Astrocyte (in vitro differentiated cells and primary cell): Measurements from ENCODE around the gene IL23A. TPM values are rescaled to one million over a fixed set of nuclear protein-coding genes. Genes with fewer than 3 reads are reported as not detected.

ENCODE experiments used
- DNase-seq: peaks from one replicate; pipeline ENCODE4 v3.0.0-alpha.2; 2010; ENCODE audit warnings: low read depth
- FAIRE-seq: peaks from 2 replicates; lab custom pipeline; 2011; peaks lifted over from hg19 to GRCh38; lab: Jason Lieb, UNC
- H2AFZ ChIP-seq: 2 replicates; pipeline ENCODE4 v1.6.0; 2012; ENCODE audit warnings: low read depth, low read length, inconsistent platforms
- H3K27ac ChIP-seq: 2 replicates; pipeline ENCODE4 v1.5.1; 2011; ENCODE audit warnings: low read depth, low read length, inconsistent platforms
- H3K27me3 ChIP-seq: 2 replicates; pipeline ENCODE4 v1.6.0; 2011; ENCODE audit warnings: low read length, inconsistent platforms; ENCODE audit not compliant: insufficient read depth
- H3K36me3 ChIP-seq: 2 replicates; pipeline ENCODE4 v1.5.1; 2011; ENCODE audit warnings: low read length, inconsistent platforms; ENCODE audit not compliant: insufficient read depth
- H3K4me1 ChIP-seq: 2 replicates; pipeline ENCODE4 v1.5.1; 2011; ENCODE audit warnings: low read length, inconsistent platforms; ENCODE audit not compliant: insufficient read depth
- H3K4me2 ChIP-seq: 2 replicates; pipeline ENCODE4 v1.6.0; 2012; ENCODE audit warnings: low read length, inconsistent platforms
- H3K4me3 ChIP-seq: 2 replicates; pipeline ENCODE4 v1.5.1; 2011; ENCODE audit warnings: low read depth, mild to moderate bottlenecking, low read length, inconsistent platforms; ENCODE audit not compliant: insufficient read depth
- H3K79me2 ChIP-seq: 2 replicates; pipeline ENCODE4 v1.6.0; 2012; ENCODE audit warnings: mild to moderate bottlenecking, low read length, inconsistent platforms; ENCODE audit not compliant: insufficient read depth
- H3K9ac ChIP-seq: 2 replicates; pipeline ENCODE4 v1.6.0; 2012; ENCODE audit warnings: mild to moderate bottlenecking, low read length, inconsistent platforms
- H3K9me3 ChIP-seq: 2 replicates; pipeline ENCODE4 v1.5.1; 2012; ENCODE audit warnings: low read depth, mild to moderate bottlenecking, low read length, inconsistent platforms; ENCODE audit not compliant: insufficient read depth
- H4K20me1 ChIP-seq: 2 replicates; pipeline ENCODE4 v1.6.0; 2012; ENCODE audit warnings: low read length, inconsistent platforms; ENCODE audit not compliant: insufficient read depth
- H3K27ac Mint-ChIP-seq: one replicate; pipeline ENCODE4 v1.8.0; 2021; ENCODE audit warnings: mild to moderate bottlenecking, mixed read lengths; ENCODE audit not compliant: unreplicated experiment
- H3K27me3 Mint-ChIP-seq: one replicate; pipeline ENCODE4 v1.8.0; 2021; ENCODE audit warnings: low read depth, mixed read lengths; ENCODE audit not compliant: unreplicated experiment
- H3K36me3 Mint-ChIP-seq: one replicate; pipeline ENCODE4 v1.8.0; 2021; ENCODE audit warnings: low read depth, mixed read lengths; ENCODE audit not compliant: unreplicated experiment
- H3K4me1 Mint-ChIP-seq: one replicate; pipeline ENCODE4 v1.8.0; 2021; ENCODE audit warnings: low read depth, mixed read lengths; ENCODE audit not compliant: unreplicated experiment
- H3K4me3 Mint-ChIP-seq: one replicate; pipeline ENCODE4 v1.8.0; 2021; ENCODE audit warnings: mild to moderate bottlenecking, moderate library complexity, mixed read lengths; ENCODE audit not compliant: unreplicated experiment
- H3K9me3 Mint-ChIP-seq: one replicate; pipeline ENCODE4 v1.8.0; 2021; ENCODE audit warnings: mild to moderate bottlenecking, mixed read lengths; ENCODE audit not compliant: unreplicated experiment
- CTCF ChIP-seq: IDR thresholded peaks from 2 replicates; pipeline ENCODE4 v1.5.1; 2011; ENCODE audit warnings: low read depth, mild to moderate bottlenecking, inconsistent platforms, low read length, moderate library complexity; ENCODE audit not compliant: insufficient read depth
- EZH2 ChIP-seq: IDR thresholded peaks from 2 replicates; pipeline ENCODE4 v1.6.1; 2012; ENCODE audit warnings: mild to moderate bottlenecking, low read length, inconsistent platforms; ENCODE audit not compliant: insufficient read depth
- total RNA-seq: library from RNA; stranded (reverse); gene quantifications from 2 replicates; pipeline ENCODE4 v1.2.1, GENCODE V29; 2021

The IL23A gene
- total RNA-seq, 1 donor from 2014 or later, result 0.32 TPM

- DNase-seq (no peak), FAIRE-seq (no peak)
- Mint-ChIP-seq H3K4me3 (no peak overlapping the region), H3K4me1 (peaks cover 6% of the 10 kb centered on the region), H3K36me3 (peaks cover 10% of the 10 kb centered on the region), H3K9me3 (no peaks in the 10 kb centered on the region), H3K27me3 (no peaks in the 10 kb centered on the region), H3K27ac (peak overlapping the region; percentile 47)
- H2AFZ ChIP-seq, result no peak overlapping the region
- no peak overlapping the region for H3K4me3 ChIP-seq
- H3K9me3 ChIP-seq, result no peaks in the 10 kb centered on the region
- H4K20me1 ChIP-seq, result peaks cover 2% of the 10 kb centered on the region
- no peak overlapping the region for H3K27ac ChIP-seq
- H3K36me3 ChIP-seq, result peaks cover 34% of the 10 kb centered on the region
- H3K79me2 ChIP-seq, result peaks cover 25% of the 10 kb centered on the region
- no peak overlapping the region for H3K9ac ChIP-seq
- no peak for TF ChIP-seq EZH2
- TF ChIP-seq CTCF, result no peak
- no peak overlapping the region for H3K4me2 ChIP-seq
- H3K27me3 ChIP-seq, result no peaks in the 10 kb centered on the region
- peaks cover 9% of the 10 kb centered on the region for H3K4me1 ChIP-seq
These were observed 34.4 kb upstream of the IL23A start for GRCh38 chr12:56304276-56304675.

- H3K27me3 ChIP-seq, result no peaks in the 10 kb centered on the region
- peaks cover 12% of the 10 kb centered on the region for H3K36me3 Mint-ChIP-seq
- H3K9ac ChIP-seq, result no peak overlapping the region
- no peak overlapping the region for H3K4me3 Mint-ChIP-seq
- TF ChIP-seq EZH2, result no peak
- TF ChIP-seq CTCF, result no peak
- H3K36me3 ChIP-seq, result peaks cover 36% of the 10 kb centered on the region
- H3K9me3 ChIP-seq, result no peaks in the 10 kb centered on the region
- H3K27me3 Mint-ChIP-seq, result no peaks in the 10 kb centered on the region
- no peak overlapping the region for H3K27ac Mint-ChIP-seq
- H4K20me1 ChIP-seq, result no peaks in the 10 kb centered on the region
- H3K4me2 ChIP-seq, result no peak overlapping the region
- no peak for FAIRE-seq
- H2AFZ ChIP-seq, result no peak overlapping the region
- H3K27ac ChIP-seq, result no peak overlapping the region
- H3K79me2 ChIP-seq, result peaks cover 19% of the 10 kb centered on the region
- peaks cover 6% of the 10 kb centered on the region for H3K4me1 Mint-ChIP-seq
- DNase-seq, result no peak
- H3K4me3 ChIP-seq, result no peak overlapping the region
- peaks cover 8% of the 10 kb centered on the region for H3K4me1 ChIP-seq
- no peaks in the 10 kb centered on the region for H3K9me3 Mint-ChIP-seq
These were observed 33.7 kb upstream of the IL23A start for GRCh38 chr12:56304872-56305590.
